Osteocyte (in vitro differentiated cells): Measurements from ENCODE around the gene BAZ2A. TPM values are rescaled to one million over a fixed set of nuclear protein-coding genes. Genes with fewer than 3 reads are reported as not detected.

Experiments
- DNase-seq: peaks from one replicate; pipeline ENCODE4 v3.0.0; 2021; ENCODE audit warnings: mixed read lengths; ENCODE audit not compliant: unreplicated experiment; ENCODE audit errors: extremely low spot score
- H3K27ac Mint-ChIP-seq: one replicate; pipeline ENCODE4 v1.8.0; 2021; ENCODE audit warnings: mild to moderate bottlenecking, mixed read lengths; ENCODE audit not compliant: unreplicated experiment
- H3K27me3 Mint-ChIP-seq: one replicate; pipeline ENCODE4 v1.8.0; 2021; ENCODE audit warnings: mixed read lengths; ENCODE audit not compliant: unreplicated experiment
- H3K36me3 Mint-ChIP-seq: one replicate; pipeline ENCODE4 v1.8.0; 2021; ENCODE audit warnings: mixed read lengths; ENCODE audit not compliant: unreplicated experiment
- H3K4me1 Mint-ChIP-seq: one replicate; pipeline ENCODE4 v1.8.0; 2021; ENCODE audit warnings: mixed read lengths; ENCODE audit not compliant: unreplicated experiment
- H3K4me3 Mint-ChIP-seq: one replicate; pipeline ENCODE4 v1.8.0; 2021; ENCODE audit warnings: mild to moderate bottlenecking, moderate library complexity, mixed read lengths; ENCODE audit not compliant: unreplicated experiment
- H3K9me3 Mint-ChIP-seq: one replicate; pipeline ENCODE4 v1.8.0; 2021; ENCODE audit warnings: mixed read lengths; ENCODE audit not compliant: unreplicated experiment
- total RNA-seq: library from RNA; stranded (reverse); gene quantifications from 2 replicates; pipeline ENCODE4 v1.2.1, GENCODE V29; 2021
- TF ChIP-seq, protein P1 (sequence below): fragments of 200-600 bp; sonication (generic); IDR thresholded peaks from 2 replicates; pipeline ENCODE4 v1.5.0; 2021; ENCODE audit warnings: antibody characterized with exemption, mild to moderate bottlenecking, moderate library complexity

The BAZ2A gene
- total RNA-seq, 1 donor from 2014 or later = 83.1 TPM

DNA sequence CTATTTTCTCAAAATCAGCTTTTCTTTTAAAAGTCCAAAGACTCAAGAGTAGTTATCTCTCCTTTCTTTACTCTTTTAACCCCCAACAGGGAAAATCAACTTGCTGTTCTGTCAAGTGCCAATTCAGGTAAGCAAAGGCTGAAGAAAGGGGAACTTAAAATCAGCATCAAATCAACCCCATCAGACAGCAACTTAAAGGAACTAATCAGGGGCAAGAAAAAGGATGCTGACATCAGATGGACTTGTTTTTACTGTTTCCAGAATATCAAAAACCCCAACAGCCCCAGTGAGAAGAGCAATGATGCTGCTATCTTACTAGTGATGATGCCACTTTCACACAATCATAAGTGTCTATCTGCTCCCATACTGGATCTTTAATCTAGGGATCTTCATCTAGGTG, 3.4 kb downstream of the BAZ2A start:
- DNase-seq = no peak
- TF ChIP-seq, protein P1, sequence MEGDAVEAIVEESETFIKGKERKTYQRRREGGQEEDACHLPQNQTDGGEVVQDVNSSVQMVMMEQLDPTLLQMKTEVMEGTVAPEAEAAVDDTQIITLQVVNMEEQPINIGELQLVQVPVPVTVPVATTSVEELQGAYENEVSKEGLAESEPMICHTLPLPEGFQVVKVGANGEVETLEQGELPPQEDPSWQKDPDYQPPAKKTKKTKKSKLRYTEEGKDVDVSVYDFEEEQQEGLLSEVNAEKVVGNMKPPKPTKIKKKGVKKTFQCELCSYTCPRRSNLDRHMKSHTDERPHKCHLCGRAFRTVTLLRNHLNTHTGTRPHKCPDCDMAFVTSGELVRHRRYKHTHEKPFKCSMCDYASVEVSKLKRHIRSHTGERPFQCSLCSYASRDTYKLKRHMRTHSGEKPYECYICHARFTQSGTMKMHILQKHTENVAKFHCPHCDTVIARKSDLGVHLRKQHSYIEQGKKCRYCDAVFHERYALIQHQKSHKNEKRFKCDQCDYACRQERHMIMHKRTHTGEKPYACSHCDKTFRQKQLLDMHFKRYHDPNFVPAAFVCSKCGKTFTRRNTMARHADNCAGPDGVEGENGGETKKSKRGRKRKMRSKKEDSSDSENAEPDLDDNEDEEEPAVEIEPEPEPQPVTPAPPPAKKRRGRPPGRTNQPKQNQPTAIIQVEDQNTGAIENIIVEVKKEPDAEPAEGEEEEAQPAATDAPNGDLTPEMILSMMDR = no peak
- Mint-ChIP-seq H3K4me1 (peaks cover 40% of the 10 kb centered on the region), H3K36me3 (peaks cover 13% of the 10 kb centered on the region), H3K27me3 (no peaks in the 10 kb centered on the region), H3K9me3 (no peaks in the 10 kb centered on the region), H3K27ac (no peak overlapping the region), H3K4me3 (no peak overlapping the region)

DNA sequence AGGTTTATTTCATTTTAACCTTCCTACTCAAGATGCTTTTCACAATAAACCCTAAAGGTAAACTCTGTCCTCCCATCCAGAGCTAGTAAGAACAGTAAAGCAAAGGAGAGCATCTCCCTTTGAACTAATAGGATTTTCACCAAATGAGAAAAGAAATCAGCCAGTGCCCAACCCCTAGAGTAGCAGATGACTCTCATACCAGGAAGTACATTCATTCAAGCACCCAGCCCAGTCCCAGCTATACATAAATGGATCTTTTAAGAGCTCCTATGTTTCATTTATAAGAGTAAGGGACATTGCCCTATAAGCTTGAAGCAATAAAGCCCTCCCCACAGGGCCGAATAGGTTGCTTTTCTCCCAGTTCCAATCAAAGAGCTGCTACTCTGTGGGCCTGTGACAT, 7.6 kb downstream of the BAZ2A start:
- no peak for DNase-seq

DNA sequence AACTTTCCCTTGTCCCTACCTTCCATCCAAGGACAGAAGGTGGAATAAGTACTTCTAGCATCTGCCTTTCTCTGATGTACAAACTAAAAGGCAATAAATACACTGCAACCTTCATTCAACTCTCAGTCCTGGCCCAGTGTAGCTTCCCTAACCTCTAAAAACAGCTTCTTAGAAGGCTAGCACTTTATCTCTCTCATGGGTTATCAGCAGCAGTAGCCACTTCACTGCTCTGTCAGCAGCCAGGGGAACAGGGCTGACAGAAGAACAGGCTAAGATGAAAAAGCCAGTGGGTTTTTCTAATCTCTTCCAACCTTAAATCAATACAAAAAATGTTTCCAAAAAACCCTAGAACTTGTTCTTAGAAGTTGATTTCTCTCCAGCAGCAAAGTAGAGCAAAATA, 13.2 kb downstream of the BAZ2A start:
- peaks cover 62% of the 10 kb centered on the region for H3K36me3 Mint-ChIP-seq
- no peak overlapping the region for H3K27ac Mint-ChIP-seq

More for the DNA sequence above, 7.6 kb downstream of the BAZ2A start:
- Mint-ChIP-seq H3K4me3 (no peak overlapping the region), H3K4me1 (peaks cover 14% of the 10 kb centered on the region), H3K36me3 (peaks cover 24% of the 10 kb centered on the region), H3K27me3 (no peaks in the 10 kb centered on the region), H3K9me3 (no peaks in the 10 kb centered on the region), H3K27ac (no peak overlapping the region)
- TF ChIP-seq, protein P1 = no peak

DNA sequence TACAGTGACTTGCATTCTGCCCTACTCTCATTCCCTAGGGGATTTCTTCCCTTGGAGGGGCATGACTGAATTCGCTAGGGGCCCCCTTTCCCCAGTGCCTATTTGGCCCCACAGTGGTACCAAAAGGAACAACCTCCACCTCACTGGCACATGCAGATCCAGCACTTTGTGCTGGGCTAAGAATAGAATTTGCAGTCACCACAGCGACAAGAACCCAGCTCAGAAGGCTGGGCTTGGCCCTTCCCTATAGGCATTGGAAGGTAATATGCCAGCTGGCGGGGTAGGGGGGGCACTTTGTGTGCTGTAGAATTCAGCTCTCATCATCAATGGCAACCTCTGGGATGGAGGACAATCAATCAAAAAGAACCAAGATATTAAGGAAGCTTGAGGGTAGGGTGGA, 13.9 kb downstream of the BAZ2A start:
- no peaks in the 10 kb centered on the region for H3K4me1 Mint-ChIP-seq
- peaks cover 69% of the 10 kb centered on the region for H3K36me3 Mint-ChIP-seq
- no peak overlapping the region for H3K4me3 Mint-ChIP-seq
- no peaks in the 10 kb centered on the region for H3K27me3 Mint-ChIP-seq
- TF ChIP-seq, protein P1 = no peak
- no peaks in the 10 kb centered on the region for H3K9me3 Mint-ChIP-seq
- DNase-seq = no peak
- H3K27ac Mint-ChIP-seq = no peak overlapping the region

More for the DNA sequence above, 13.2 kb downstream of the BAZ2A start:
- no peaks in the 10 kb centered on the region for H3K27me3 Mint-ChIP-seq
- TF ChIP-seq, protein P1 = no peak
- DNase-seq = no peak
- no peaks in the 10 kb centered on the region for H3K9me3 Mint-ChIP-seq
- no peaks in the 10 kb centered on the region for H3K4me1 Mint-ChIP-seq
- no peak overlapping the region for H3K4me3 Mint-ChIP-seq

DNA sequence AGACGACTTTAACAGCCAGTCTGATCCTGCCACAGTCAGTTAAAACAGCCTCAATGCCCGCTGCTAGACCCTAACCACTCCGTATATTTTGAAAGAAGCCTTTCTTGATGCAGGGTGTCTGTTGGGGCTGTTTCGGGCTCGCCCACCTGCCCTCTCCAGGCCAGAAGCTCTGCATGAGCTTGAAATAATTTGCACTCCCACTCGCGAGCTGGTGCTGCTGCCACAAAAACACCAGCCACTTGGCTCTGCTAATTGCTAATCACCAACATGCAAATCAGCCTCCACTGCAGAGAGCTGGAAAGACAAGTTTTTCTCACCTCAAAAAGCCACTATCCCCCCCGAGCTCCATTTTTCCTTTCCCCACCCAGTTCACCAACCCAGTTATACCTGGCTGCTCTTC, 15.5 kb downstream of the BAZ2A start:
- H3K4me1 Mint-ChIP-seq = no peaks in the 10 kb centered on the region
- no peak overlapping the region for H3K4me3 Mint-ChIP-seq
- peaks cover 79% of the 10 kb centered on the region for H3K36me3 Mint-ChIP-seq
- TF ChIP-seq, protein P1 = no peak
- no peaks in the 10 kb centered on the region for H3K9me3 Mint-ChIP-seq
- H3K27ac Mint-ChIP-seq = no peak overlapping the region
- no peaks in the 10 kb centered on the region for H3K27me3 Mint-ChIP-seq
- DNase-seq = no peak
